Measurements from ENCODE around the gene HSPB7.
"Not testable (repeated sequence)": the region's sequence is repeated elsewhere in the genome, so short reads cannot be mapped to it uniquely, and the experiment has no call there.

GRCh38 chr1:16039871-16040270 lies 22.0 kb upstream of the HSPB7 start:
- TF ChIP-seq CTCF (IDR thresholded peaks at IDR 0.05); POLR2A (IDR thresholded peaks at IDR 0.05); POLR2AphosphoS5 (IDR thresholded peaks at IDR 0.05; ENCODE audit: insufficient read depth in 1 of 2, low read depth in 1 of 2): not testable (repeated sequence)

Data from vagina (tissue), 2 donors.